ENCODE data around the gene IFRD2.

GRCh38 chr3:50322386-50323091 lies 30.3 kb upstream of the IFRD2 start, which contains the start of gene HYAL2:
- 0 out of 4 replicates have a peak, but pooled peaks of 1 of the 2 experiments have one; percentile 3 for TF ChIP-seq CTCF (conservative IDR thresholded peaks at IDR 0.05; ENCODE audit: low read depth in 2 of 2)
- TF ChIP-seq REST (IDR thresholded peaks at IDR 0.05; ENCODE audit: unreplicated experiment), result no peak
- no peak for TF ChIP-seq NANOG (IDR thresholded peaks at IDR 0.05; ENCODE audit: borderline replicate concordance)
- TF ChIP-seq ETS1 (IDR thresholded peaks at IDR 0.05), result no peak; the same call in 1 of the 2 replicates
- TF ChIP-seq EZH2 (IDR thresholded peaks at IDR 0.05; ENCODE audit: low read depth, unreplicated experiment), result no peak

All from GM23338 (cell line).